Natural killer cell (primary cell): Measurements from ENCODE around the gene MYH11. TPM values are rescaled to one million over a fixed set of nuclear protein-coding genes. Genes with fewer than 3 reads are reported as not detected.

ENCODE experiments used
- ATAC-seq, 3 donors: fragments of 150-1000 bp in 2 of 3; fragments of 200-7000 bp in 1 of 3; cut with Tn5 transposase; 1 replicate in 1 of 3; 2 replicates in 2 of 3; pipeline ENCODE4 v1.10.0; 2021; ENCODE audit warnings: mild to moderate bottlenecking in 2 of 3, moderate library complexity in 2 of 3
- DNase-seq, 2 donors: peaks; one replicate each; pipeline versions ENCODE4 v3.0.0 to v3.0.0-alpha.2; 2013 to 2021; ENCODE audit warnings: mixed read lengths in 1 of 2
- H3K27ac ChIP-seq: one replicate; pipeline ENCODE4 v1.5.1; 2013; ENCODE audit warnings: mild to moderate bottlenecking, low read length
- H3K27me3 ChIP-seq: one replicate; pipeline ENCODE4 v1.6.1; 2013; ENCODE audit warnings: low read length; ENCODE audit not compliant: control insufficient read depth, insufficient read depth
- H3K36me3 ChIP-seq: one replicate; pipeline ENCODE4 v1.6.1; 2013; ENCODE audit warnings: low read length; ENCODE audit not compliant: control insufficient read depth, insufficient read depth
- H3K4me1 ChIP-seq: one replicate; pipeline ENCODE4 v1.6.1; 2013; ENCODE audit warnings: low read length; ENCODE audit not compliant: control insufficient read depth, insufficient read depth
- H3K4me3 ChIP-seq: one replicate; pipeline ENCODE4 v1.5.1; 2013; ENCODE audit warnings: low read length
- H3K9me3 ChIP-seq: one replicate; pipeline ENCODE4 v1.6.1; 2013; ENCODE audit warnings: low read length; ENCODE audit not compliant: control insufficient read depth, insufficient read depth
- H3K27ac Mint-ChIP-seq, 2 donors: one replicate each; pipeline ENCODE4 v1.8.0; 2022; ENCODE audit warnings: mild to moderate bottlenecking in 2 of 2, mixed read lengths in 2 of 2, moderate library complexity in 1 of 2
- H3K27me3 Mint-ChIP-seq, 2 donors: one replicate each; pipeline ENCODE4 v1.8.0; 2022; ENCODE audit warnings: low read depth in 2 of 2, mixed read lengths in 2 of 2
- H3K36me3 Mint-ChIP-seq: one replicate; pipeline ENCODE4 v1.8.0; 2022; ENCODE audit warnings: mixed read lengths
- H3K4me1 Mint-ChIP-seq, 2 donors: one replicate each; pipeline ENCODE4 v1.8.0; 2022; ENCODE audit warnings: mixed read lengths in 2 of 2
- H3K4me3 Mint-ChIP-seq: one replicate; pipeline ENCODE4 v1.8.0; 2022; ENCODE audit warnings: mild to moderate bottlenecking, moderate library complexity, mixed read lengths
- H3K9me3 Mint-ChIP-seq, 2 donors: one replicate each; pipeline ENCODE4 v1.8.0; 2022; ENCODE audit warnings: mixed read lengths in 2 of 2
- CTCF ChIP-seq: fragments of 200-600 bp; IDR thresholded peaks from one replicate; pipeline ENCODE4 v1.8.0; 2022; ENCODE audit warnings: antibody characterized with exemption
- WGBS: methylation state at CpG from one replicate; pipeline ENCODE4 v1.1.7; 2013; ENCODE audit warnings: missing lambda C conversion rate; ENCODE audit not compliant: insufficient coverage; 5-methylcytosine and 5-hydroxymethylcytosine counted together
- intact Hi-C: fragments of 100-400 bp; cut with micrococcal nuclease; formaldehyde crosslinking; loops from one replicate; pipeline ENCODE4 v1.14.2; 2022
- total RNA-seq, 4 donors: library from RNA; stranded (reverse); fragments of 120-200 nt in 1 of 4; gene quantifications; one replicate each; pipeline versions ENCODE4 v1.2.3 to v1.2.4, GENCODE V29; 2013 to 2022

Gene MYH11
- total RNA-seq, 3 donors from 2014 or later (not counting 1 experiment from before 2014, with no cell fraction given), result 0.30 TPM; not detected in 2

GRCh38 chr16:15808071-15808470 lies 48.8 kb downstream of the MYH11 start:
- no peaks in the 10 kb centered on the region for H3K36me3 ChIP-seq
- no peaks in the 10 kb centered on the region for H3K27me3 ChIP-seq
- Mint-ChIP-seq H3K27me3 (no peaks in the 10 kb centered on the region), H3K4me1 (no peaks in the 10 kb centered on the region), H3K4me3 (no peak overlapping the region), H3K36me3 (no peaks in the 10 kb centered on the region), H3K27ac (no peak overlapping the region), H3K9me3 (no peaks in the 10 kb centered on the region)
- no peak for TF ChIP-seq CTCF
- intact Hi-C loops, result no loop called here
- no peak for ATAC-seq
- WGBS, result 94% methylated on average over 8 of the region's 8 CpGs
- no peaks in the 10 kb centered on the region for H3K9me3 ChIP-seq
- DNase-seq, result no peak
- H3K4me1 ChIP-seq, result no peaks in the 10 kb centered on the region
- H3K27ac ChIP-seq, result no peak overlapping the region
- no peak overlapping the region for H3K4me3 ChIP-seq

- WGBS, result 68% methylated on average over 11 of the region's 11 CpGs
- no peaks in the 10 kb centered on the region for H3K9me3 Mint-ChIP-seq
- no peak for TF ChIP-seq CTCF
These were observed 49.2 kb downstream of the MYH11 start for GRCh38 chr16:15807603-15808009.

GRCh38 chr16:15803618-15804017 lies 53.2 kb downstream of the MYH11 start:
- Histone ChIP-seq H3K9me3 (no peaks in the 10 kb centered on the region), H3K4me1 (no peaks in the 10 kb centered on the region), H3K27ac (no peak overlapping the region), H3K4me3 (no peak overlapping the region), H3K27me3 (no peaks in the 10 kb centered on the region), H3K36me3 (no peaks in the 10 kb centered on the region)
- ATAC-seq (no peak), DNase-seq (no peak)
- no peaks in the 10 kb centered on the region for H3K36me3 Mint-ChIP-seq
- WGBS, result 91% methylated on average over 9 of the region's 9 CpGs
- no peak overlapping the region for H3K4me3 Mint-ChIP-seq
- no peaks in the 10 kb centered on the region for H3K4me1 Mint-ChIP-seq
- H3K27me3 Mint-ChIP-seq, result peaks cover 0 to 3% of the 10 kb centered on the region in 2 donors
- intact Hi-C loops, result no loop called here
- TF ChIP-seq CTCF, result no peak
- H3K9me3 Mint-ChIP-seq, result peaks cover 0 to 2% of the 10 kb centered on the region in 2 donors
- H3K27ac Mint-ChIP-seq, result no peak overlapping the region

More at GRCh38 chr16:15807603-15808009, 49.2 kb downstream of the MYH11 start:
- no peaks in the 10 kb centered on the region for H3K36me3 ChIP-seq
- Mint-ChIP-seq H3K36me3 (no peaks in the 10 kb centered on the region), H3K27ac (no peak overlapping the region), H3K4me1 (no peaks in the 10 kb centered on the region), H3K27me3 (no peaks in the 10 kb centered on the region), H3K4me3 (no peak overlapping the region)
- H3K9me3 ChIP-seq, result no peaks in the 10 kb centered on the region
- no peaks in the 10 kb centered on the region for H3K27me3 ChIP-seq
- H3K27ac ChIP-seq, result no peak overlapping the region
- intact Hi-C loops, result no loop called here
- ATAC-seq (no peak), DNase-seq (no peak)
- no peaks in the 10 kb centered on the region for H3K4me1 ChIP-seq
- no peak overlapping the region for H3K4me3 ChIP-seq

- DNase-seq (no peak), ATAC-seq (no peak)
- no peaks in the 10 kb centered on the region for H3K27me3 ChIP-seq
- WGBS, result 80% methylated on average over 4 of the region's 4 CpGs
- H3K27ac ChIP-seq, result no peak overlapping the region
- H3K4me3 ChIP-seq, result no peak overlapping the region
- H3K9me3 ChIP-seq, result no peaks in the 10 kb centered on the region
- Mint-ChIP-seq H3K4me3 (no peak overlapping the region), H3K9me3 (peaks cover 6 to 7% of the 10 kb centered on the region in 2 donors), H3K36me3 (peaks cover 7% of the 10 kb centered on the region), H3K27me3 (peaks cover 3 to 6% of the 10 kb centered on the region in 2 donors), H3K27ac (no peak overlapping the region), H3K4me1 (no peaks in the 10 kb centered on the region)
- no peaks in the 10 kb centered on the region for H3K4me1 ChIP-seq
- intact Hi-C loops, result no loop called here
- H3K36me3 ChIP-seq, result no peaks in the 10 kb centered on the region
- no peak for TF ChIP-seq CTCF
These were observed 56.9 kb downstream of the MYH11 start for GRCh38 chr16:15799851-15800495.
